Measurements from ENCODE around the gene AIFM3.

The AIFM3 gene

DNA sequence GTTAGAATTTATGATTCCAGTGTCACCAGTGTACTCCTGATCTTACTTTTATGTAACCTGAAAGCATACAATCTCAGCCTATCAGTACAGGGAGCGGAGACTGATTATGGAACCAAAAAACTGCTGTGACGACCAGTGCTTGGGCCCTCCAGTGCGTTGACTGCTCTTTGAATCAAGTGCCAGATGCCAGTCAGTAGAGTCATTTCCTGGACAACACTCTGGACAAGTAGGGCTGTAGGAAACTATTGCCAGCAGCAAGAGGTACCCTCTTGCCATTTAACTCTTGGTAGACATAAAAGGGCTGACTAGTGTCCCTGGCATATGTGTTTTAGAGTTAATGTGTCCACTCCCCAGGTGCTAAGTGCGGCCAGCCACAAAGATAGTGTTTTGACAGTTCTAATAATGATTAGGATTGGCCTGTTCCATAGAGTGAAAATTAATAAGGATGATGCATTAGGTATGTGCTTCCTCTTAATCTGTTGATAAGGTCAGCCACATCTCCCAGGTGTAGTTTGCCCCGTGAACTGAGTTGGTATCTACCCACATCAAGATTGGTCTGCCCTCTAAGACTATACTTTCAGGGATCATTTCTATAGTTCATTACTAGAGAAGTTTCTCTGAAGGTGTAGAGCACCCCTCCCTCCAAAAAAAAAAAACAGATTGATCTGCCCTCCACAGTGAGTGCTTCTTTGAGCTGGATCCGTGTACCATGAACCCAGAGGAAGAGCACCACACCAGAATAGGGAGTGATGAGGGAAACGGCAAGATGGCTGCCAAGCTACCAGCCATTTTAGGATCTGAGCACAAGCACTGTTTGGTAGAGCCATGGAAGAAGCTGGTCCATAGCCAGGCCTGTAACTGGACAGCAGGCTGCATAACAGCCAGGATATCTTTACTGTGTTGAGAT is 20.7 kb upstream of the AIFM3 start:
- no peaks in the 10 kb centered on the region for H3K9me3 ChIP-seq (ENCODE audit: insufficient read depth, low read length)
- no peaks in the 10 kb centered on the region for H3K27me3 ChIP-seq (ENCODE audit: low read length)
- no peak overlapping the region for H3K9ac ChIP-seq (ENCODE audit: low read length)
- H3K36me3 ChIP-seq (ENCODE audit: low read length), result no peaks in the 10 kb centered on the region
- no peaks in the 10 kb centered on the region for H3F3A ChIP-seq (ENCODE audit: insufficient read depth)
- H3K27ac ChIP-seq (ENCODE audit: low read depth, low read length), result no peak overlapping the region
- H3K79me2 ChIP-seq (ENCODE audit: insufficient read depth, low read length), result peaks cover 75% of the 10 kb centered on the region
- no peak overlapping the region for H3K4me2 ChIP-seq (ENCODE audit: low read depth, low read length, poor library complexity, severe bottlenecking)
- no peak overlapping the region for H2AFZ ChIP-seq (ENCODE audit: low read depth, low read length, severe bottlenecking)
- no peak overlapping the region for H3K4me3 ChIP-seq (ENCODE audit: insufficient read depth, low read length, poor library complexity, severe bottlenecking)
- no peaks in the 10 kb centered on the region for H3K9me2 ChIP-seq (replicated peaks; ENCODE audit: insufficient read depth, low read length)
- TF ChIP-seq EZH2phosphoT487 (conservative IDR thresholded peaks at IDR 0.05; ENCODE audit: low read length), result no peak
- TF ChIP-seq, protein P1, sequence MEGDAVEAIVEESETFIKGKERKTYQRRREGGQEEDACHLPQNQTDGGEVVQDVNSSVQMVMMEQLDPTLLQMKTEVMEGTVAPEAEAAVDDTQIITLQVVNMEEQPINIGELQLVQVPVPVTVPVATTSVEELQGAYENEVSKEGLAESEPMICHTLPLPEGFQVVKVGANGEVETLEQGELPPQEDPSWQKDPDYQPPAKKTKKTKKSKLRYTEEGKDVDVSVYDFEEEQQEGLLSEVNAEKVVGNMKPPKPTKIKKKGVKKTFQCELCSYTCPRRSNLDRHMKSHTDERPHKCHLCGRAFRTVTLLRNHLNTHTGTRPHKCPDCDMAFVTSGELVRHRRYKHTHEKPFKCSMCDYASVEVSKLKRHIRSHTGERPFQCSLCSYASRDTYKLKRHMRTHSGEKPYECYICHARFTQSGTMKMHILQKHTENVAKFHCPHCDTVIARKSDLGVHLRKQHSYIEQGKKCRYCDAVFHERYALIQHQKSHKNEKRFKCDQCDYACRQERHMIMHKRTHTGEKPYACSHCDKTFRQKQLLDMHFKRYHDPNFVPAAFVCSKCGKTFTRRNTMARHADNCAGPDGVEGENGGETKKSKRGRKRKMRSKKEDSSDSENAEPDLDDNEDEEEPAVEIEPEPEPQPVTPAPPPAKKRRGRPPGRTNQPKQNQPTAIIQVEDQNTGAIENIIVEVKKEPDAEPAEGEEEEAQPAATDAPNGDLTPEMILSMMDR (IDR thresholded peaks at IDR 0.05; ENCODE audit: insufficient read depth, low read length, poor library complexity, severe bottlenecking), result no peak
- no peaks in the 10 kb centered on the region for H4K20me1 ChIP-seq (ENCODE audit: low read depth, low read length)

DNA sequence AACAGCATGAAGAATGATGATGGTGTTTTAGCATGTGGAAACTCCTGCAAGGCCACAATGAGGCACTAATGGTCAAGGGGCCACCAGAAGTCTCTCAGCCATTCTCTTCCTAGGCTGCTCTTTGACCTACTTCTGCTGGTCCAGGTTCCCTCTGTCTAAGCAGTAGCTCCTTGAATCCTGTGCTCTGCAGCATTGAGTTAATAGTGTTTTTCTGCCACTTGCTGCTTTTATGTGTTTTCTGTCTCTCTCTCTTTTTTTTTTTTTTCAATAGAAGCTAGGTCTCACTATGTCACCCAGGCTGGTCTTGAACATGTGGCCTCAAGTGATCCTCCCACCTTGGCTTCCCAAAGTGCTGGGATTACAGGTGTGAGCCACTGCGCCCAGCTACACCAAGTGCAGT is 20.1 kb upstream of the AIFM3 start:
- Histone ChIP-seq H3F3A (ENCODE audit: insufficient read depth) (no peaks in the 10 kb centered on the region), H3K27me3 (ENCODE audit: low read length) (no peaks in the 10 kb centered on the region), H3K4me3 (ENCODE audit: insufficient read depth, low read length, poor library complexity, severe bottlenecking) (no peak overlapping the region), H3K9ac (ENCODE audit: low read length) (no peak overlapping the region), H3K36me3 (ENCODE audit: low read length) (no peaks in the 10 kb centered on the region), H3K4me2 (ENCODE audit: low read depth, low read length, poor library complexity, severe bottlenecking) (no peak overlapping the region), H4K20me1 (ENCODE audit: low read depth, low read length) (no peaks in the 10 kb centered on the region), H3K27ac (ENCODE audit: low read depth, low read length) (no peak overlapping the region), H3K79me2 (ENCODE audit: insufficient read depth, low read length) (peaks cover 70% of the 10 kb centered on the region), H3K9me3 (ENCODE audit: insufficient read depth, low read length) (no peaks in the 10 kb centered on the region), H3K9me2 (replicated peaks; ENCODE audit: insufficient read depth, low read length) (no peaks in the 10 kb centered on the region), H2AFZ (ENCODE audit: low read depth, low read length, severe bottlenecking) (no peak overlapping the region)
- TF ChIP-seq, protein P1 (IDR thresholded peaks at IDR 0.05; ENCODE audit: insufficient read depth, low read length, poor library complexity, severe bottlenecking), result no peak
- TF ChIP-seq EZH2phosphoT487 (conservative IDR thresholded peaks at IDR 0.05; ENCODE audit: low read length), result no peak

DNA sequence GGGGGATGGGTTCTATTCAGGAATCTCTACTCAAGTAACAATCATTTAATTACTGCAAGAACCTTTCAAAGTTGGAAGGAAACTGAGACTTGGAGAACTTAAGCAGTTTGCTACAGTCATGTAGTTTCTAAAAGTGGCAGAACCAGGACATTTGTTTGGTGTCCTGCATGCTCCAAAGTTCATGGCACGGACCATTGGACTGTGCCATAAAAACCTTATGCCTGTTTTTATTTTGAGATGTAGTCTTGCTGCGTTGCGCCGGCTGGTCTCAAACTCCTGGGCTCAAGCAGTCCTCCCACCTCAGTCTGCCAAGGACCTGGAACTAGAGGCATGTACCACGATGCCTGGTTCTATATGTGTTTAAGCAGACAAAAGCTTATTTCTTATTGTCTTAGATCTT is 18.6 kb upstream of the AIFM3 start:
- Histone ChIP-seq H3K9ac (ENCODE audit: low read length) (no peak overlapping the region), H3K4me2 (ENCODE audit: low read depth, low read length, poor library complexity, severe bottlenecking) (no peak overlapping the region), H3K79me2 (ENCODE audit: insufficient read depth, low read length) (peaks cover 56% of the 10 kb centered on the region), H3K27me3 (ENCODE audit: low read length) (no peaks in the 10 kb centered on the region), H2AFZ (ENCODE audit: low read depth, low read length, severe bottlenecking) (no peak overlapping the region), H3K9me3 (ENCODE audit: insufficient read depth, low read length) (no peaks in the 10 kb centered on the region), H3F3A (ENCODE audit: insufficient read depth) (no peaks in the 10 kb centered on the region), H3K4me3 (ENCODE audit: insufficient read depth, low read length, poor library complexity, severe bottlenecking) (no peak overlapping the region), H4K20me1 (ENCODE audit: low read depth, low read length) (no peaks in the 10 kb centered on the region), H3K36me3 (ENCODE audit: low read length) (no peaks in the 10 kb centered on the region), H3K9me2 (replicated peaks; ENCODE audit: insufficient read depth, low read length) (no peaks in the 10 kb centered on the region), H3K27ac (ENCODE audit: low read depth, low read length) (no peak overlapping the region)
- no peak for TF ChIP-seq EZH2phosphoT487 (conservative IDR thresholded peaks at IDR 0.05; ENCODE audit: low read length)
- TF ChIP-seq, protein P1 (IDR thresholded peaks at IDR 0.05; ENCODE audit: insufficient read depth, low read length, poor library complexity, severe bottlenecking), result no peak

Measured in SU-DHL-6 (cell line).